GM20000 (cell line): ENCODE results near the gene SCARB1.

ENCODE experiments used
- DNase-seq: peaks from one replicate; pipeline ENCODE4 v3.0.0; 2012; ENCODE audit warnings: low spot score
- TF ChIP-seq, protein P1 (sequence below): IDR thresholded peaks from 2 replicates; pipeline ENCODE4 v1.5.1; 2012; ENCODE audit warnings: mild to moderate bottlenecking, control low read depth; ENCODE audit errors: extremely low read depth, missing control alignments

Gene SCARB1

GRCh38 chr12:124835656-124836410 is 27.8 kb downstream of the SCARB1 start:
- no peak for DNase-seq
- TF ChIP-seq, protein P1, sequence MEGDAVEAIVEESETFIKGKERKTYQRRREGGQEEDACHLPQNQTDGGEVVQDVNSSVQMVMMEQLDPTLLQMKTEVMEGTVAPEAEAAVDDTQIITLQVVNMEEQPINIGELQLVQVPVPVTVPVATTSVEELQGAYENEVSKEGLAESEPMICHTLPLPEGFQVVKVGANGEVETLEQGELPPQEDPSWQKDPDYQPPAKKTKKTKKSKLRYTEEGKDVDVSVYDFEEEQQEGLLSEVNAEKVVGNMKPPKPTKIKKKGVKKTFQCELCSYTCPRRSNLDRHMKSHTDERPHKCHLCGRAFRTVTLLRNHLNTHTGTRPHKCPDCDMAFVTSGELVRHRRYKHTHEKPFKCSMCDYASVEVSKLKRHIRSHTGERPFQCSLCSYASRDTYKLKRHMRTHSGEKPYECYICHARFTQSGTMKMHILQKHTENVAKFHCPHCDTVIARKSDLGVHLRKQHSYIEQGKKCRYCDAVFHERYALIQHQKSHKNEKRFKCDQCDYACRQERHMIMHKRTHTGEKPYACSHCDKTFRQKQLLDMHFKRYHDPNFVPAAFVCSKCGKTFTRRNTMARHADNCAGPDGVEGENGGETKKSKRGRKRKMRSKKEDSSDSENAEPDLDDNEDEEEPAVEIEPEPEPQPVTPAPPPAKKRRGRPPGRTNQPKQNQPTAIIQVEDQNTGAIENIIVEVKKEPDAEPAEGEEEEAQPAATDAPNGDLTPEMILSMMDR: no peak

GRCh38 chr12:124834822-124835221 is 28.8 kb downstream of the SCARB1 start:
- DNase-seq: no peak
- TF ChIP-seq, protein P1: no peak

DNA sequence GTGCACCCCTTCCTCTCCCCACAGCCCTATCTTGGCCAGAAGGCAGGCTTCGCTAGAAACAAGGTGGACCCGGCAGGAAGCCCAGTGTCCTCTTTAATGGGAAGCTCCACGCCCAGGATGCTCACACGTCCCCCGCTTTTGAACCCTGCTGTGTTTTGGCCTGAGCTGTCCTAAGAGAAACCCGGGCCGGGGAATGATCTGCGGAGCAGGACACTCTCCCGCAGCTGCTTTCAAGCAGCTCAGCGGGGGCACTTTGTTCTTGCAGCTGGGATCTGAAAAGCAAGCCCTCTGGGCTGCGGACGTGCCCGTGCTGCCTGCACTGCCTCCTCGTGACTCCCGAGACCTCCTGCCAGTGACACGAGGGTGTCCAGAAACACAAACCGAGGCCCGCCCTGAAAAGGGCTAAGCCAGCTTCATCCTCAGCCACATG is 30.0 kb downstream of the SCARB1 start:
- TF ChIP-seq, protein P1: no peak
- DNase-seq: no peak

DNA sequence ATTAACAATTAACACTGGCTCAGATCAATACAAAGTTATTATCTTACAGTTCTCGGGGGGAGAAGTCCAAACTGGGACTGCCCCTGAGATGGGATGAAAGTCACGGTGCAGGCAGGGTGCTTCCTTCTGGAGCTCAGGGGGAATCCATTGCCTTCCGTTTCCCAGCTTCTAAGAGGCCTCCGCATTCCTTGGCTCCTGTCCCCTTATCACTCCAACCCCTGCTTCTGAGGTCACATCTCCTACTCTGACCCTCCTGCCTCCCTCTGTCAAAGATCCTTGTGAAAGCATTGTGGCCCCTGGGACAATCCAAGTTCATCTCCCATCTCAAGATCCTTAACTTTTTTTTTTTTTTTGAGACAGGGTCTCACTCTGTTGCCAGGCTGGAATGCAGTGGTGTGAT is 30.8 kb downstream of the SCARB1 start:
- DNase-seq: no peak
- TF ChIP-seq, protein P1: no peak

DNA sequence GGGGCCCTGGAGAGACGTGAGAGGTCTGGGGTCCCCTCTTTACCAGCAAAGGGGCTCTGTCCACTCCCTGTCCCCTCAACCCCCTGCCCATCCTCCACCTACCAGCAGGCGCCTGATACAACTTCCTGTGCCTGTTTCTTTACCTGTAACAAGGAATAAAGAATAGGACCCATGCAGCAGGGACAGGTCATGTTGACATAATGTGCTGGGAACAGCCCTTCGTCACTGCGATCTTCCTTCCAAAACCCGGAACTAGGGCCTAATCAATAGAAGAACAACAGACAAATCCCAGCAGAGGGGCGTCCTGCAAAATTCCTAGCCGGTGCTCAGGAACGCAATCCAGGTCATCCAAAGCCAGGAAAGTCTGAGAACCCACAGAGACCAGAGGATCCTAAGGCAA is 32.1 kb downstream of the SCARB1 start:
- TF ChIP-seq, protein P1: no peak
- no peak for DNase-seq

- TF ChIP-seq, protein P1: no peak
- DNase-seq: no peak
These were observed 33.4 kb downstream of the SCARB1 start for GRCh38 chr12:124830306-124830705.

DNA sequence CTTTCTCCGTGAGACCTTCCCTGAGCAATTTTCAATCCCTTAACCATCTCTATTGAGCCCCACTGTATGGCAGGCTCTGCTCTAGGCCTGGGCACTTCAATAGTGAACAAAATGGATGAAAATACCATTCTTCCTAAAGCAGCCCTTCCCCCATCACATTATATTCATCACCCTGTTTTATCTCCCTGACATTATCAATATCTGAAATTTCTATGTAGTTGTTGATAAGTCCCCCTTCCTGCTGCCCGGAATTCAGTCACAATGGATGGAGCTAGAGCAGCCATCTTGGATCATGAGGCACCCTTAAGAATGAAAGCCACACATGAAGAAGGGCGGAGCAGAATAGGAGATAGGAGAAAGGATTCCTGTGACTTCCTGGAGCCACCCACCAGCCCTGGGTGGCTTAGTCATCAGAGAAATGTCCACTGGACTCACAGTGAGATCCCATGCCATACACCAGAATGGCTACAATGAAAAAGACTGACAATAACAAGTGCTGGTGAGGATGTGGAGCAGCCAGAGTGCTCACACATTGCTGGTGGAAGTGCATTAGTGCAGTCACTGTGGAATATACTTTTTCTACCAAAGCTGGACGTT is 33.9 kb downstream of the SCARB1 start:
- no peak for DNase-seq
- TF ChIP-seq, protein P1: no peak
